ENCODE results near the gene PRKAR2A. TPM values are rescaled to one million over a fixed set of nuclear protein-coding genes. Genes with fewer than 3 reads are reported as not detected.
A peak's percentile ranks its signal among the peaks of the same experiment; 100 is the strongest.
"Not testable (repeated sequence)": the region's sequence is repeated elsewhere in the genome, so short reads cannot be mapped to it uniquely, and the experiment has no call there.

PRKAR2A gene
- total RNA-seq, 1 donor from 2014 or later = 55.5 TPM

GRCh38 chr3:48723725-48724124 is 123.9 kb downstream of the PRKAR2A start:
- no peak for TF ChIP-seq CTCF (IDR thresholded peaks at IDR 0.05; ENCODE audit: partially characterized antibody, unreplicated experiment)
- DNase-seq = no peak
- H3K4me1 Mint-ChIP-seq (ENCODE audit: low read depth, unreplicated experiment) = no peaks in the 10 kb centered on the region
- H3K9me3 Mint-ChIP-seq (ENCODE audit: unreplicated experiment) = no peaks in the 10 kb centered on the region
- no peak overlapping the region for H3K4me3 Mint-ChIP-seq (ENCODE audit: unreplicated experiment)
- no peak overlapping the region for H3K27ac Mint-ChIP-seq (ENCODE audit: unreplicated experiment)
- peaks cover 3% of the 10 kb centered on the region for H3K36me3 Mint-ChIP-seq (ENCODE audit: unreplicated experiment)
- no peaks in the 10 kb centered on the region for H3K27me3 Mint-ChIP-seq (ENCODE audit: unreplicated experiment)

GRCh38 chr3:48723293-48723692 is 124.4 kb downstream of the PRKAR2A start:
- H3K27me3 Mint-ChIP-seq (ENCODE audit: unreplicated experiment); DNase-seq; H3K4me3 Mint-ChIP-seq (ENCODE audit: unreplicated experiment); H3K9me3 Mint-ChIP-seq (ENCODE audit: unreplicated experiment); H3K27ac Mint-ChIP-seq (ENCODE audit: unreplicated experiment); H3K4me1 Mint-ChIP-seq (ENCODE audit: low read depth, unreplicated experiment); H3K36me3 Mint-ChIP-seq (ENCODE audit: unreplicated experiment): not testable (repeated sequence)

- Mint-ChIP-seq H3K4me1 (ENCODE audit: low read depth, unreplicated experiment) (peaks cover 11% of the 10 kb centered on the region), H3K27me3 (ENCODE audit: unreplicated experiment) (peaks cover 8% of the 10 kb centered on the region), H3K4me3 (ENCODE audit: unreplicated experiment) (peak within 1 kb of the TSS; percentile 99), H3K27ac (ENCODE audit: unreplicated experiment) (peak within 1 kb of the TSS; percentile 100), H3K36me3 (ENCODE audit: unreplicated experiment) (peaks cover 4% of the 10 kb centered on the region), H3K9me3 (ENCODE audit: unreplicated experiment) (peaks cover 10% of the 10 kb centered on the region)
- no peak for TF ChIP-seq CTCF (IDR thresholded peaks at IDR 0.05; ENCODE audit: partially characterized antibody, unreplicated experiment)
- peak; percentile 100 for DNase-seq
Measured at GRCh38 chr3:48716982-48717746, 130.5 kb downstream of the PRKAR2A start, which contains the start of gene IP6K2. TSS of gene IP6K2 (minus strand) at chr3:48717221. CDS start at chr3:48695291, 21,930 bp downstream.

GRCh38 chr3:48716508-48716981 is 131.1 kb downstream of the PRKAR2A start:
- peaks cover 8% of the 10 kb centered on the region for H3K27me3 Mint-ChIP-seq (ENCODE audit: unreplicated experiment)

GRCh38 chr3:48715174-48715800 is 132.4 kb downstream of the PRKAR2A start:
- Mint-ChIP-seq H3K4me3 (ENCODE audit: unreplicated experiment) (peak overlapping the region; percentile 99), H3K4me1 (ENCODE audit: low read depth, unreplicated experiment) (peaks cover 22% of the 10 kb centered on the region), H3K27ac (ENCODE audit: unreplicated experiment) (peak overlapping the region; percentile 100), H3K9me3 (ENCODE audit: unreplicated experiment) (peaks cover 10% of the 10 kb centered on the region), H3K27me3 (ENCODE audit: unreplicated experiment) (peaks cover 8% of the 10 kb centered on the region), H3K36me3 (ENCODE audit: unreplicated experiment) (peaks cover 7% of the 10 kb centered on the region)
- no peak for DNase-seq
- no peak for TF ChIP-seq CTCF (IDR thresholded peaks at IDR 0.05; ENCODE audit: partially characterized antibody, unreplicated experiment)

More at GRCh38 chr3:48716508-48716981, 131.1 kb downstream of the PRKAR2A start:
- no peak for TF ChIP-seq CTCF (IDR thresholded peaks at IDR 0.05; ENCODE audit: partially characterized antibody, unreplicated experiment)
- H3K27ac Mint-ChIP-seq (ENCODE audit: unreplicated experiment) = peak overlapping the region; percentile 100
- H3K4me3 Mint-ChIP-seq (ENCODE audit: unreplicated experiment) = peak overlapping the region; percentile 99
- H3K9me3 Mint-ChIP-seq (ENCODE audit: unreplicated experiment) = peaks cover 10% of the 10 kb centered on the region
- DNase-seq = peak; percentile 31
- peaks cover 16% of the 10 kb centered on the region for H3K4me1 Mint-ChIP-seq (ENCODE audit: low read depth, unreplicated experiment)
- peaks cover 4% of the 10 kb centered on the region for H3K36me3 Mint-ChIP-seq (ENCODE audit: unreplicated experiment)

Data from glutamatergic neuron (in vitro differentiated cells).